ENCODE results near the gene SPTBN5. TPM values are rescaled to one million over a fixed set of nuclear protein-coding genes. Genes with fewer than 3 reads are reported as not detected.

SPTBN5 gene
- total RNA-seq, 1 experiment from 2014 or later = 2.5 TPM

- H3K36me3 Mint-ChIP-seq (ENCODE audit: insufficient read depth, unreplicated experiment) = peaks cover 6% of the 10 kb centered on the region
- Histone ChIP-seq H3K36me3 (ENCODE audit: control insufficient read depth, insufficient read depth, low read length) (no peaks in the 10 kb centered on the region; the same call in 1 of the 2 replicates), H3K4me3 (ENCODE audit: low read depth, low read length) (no peak overlapping the region), H3K9me3 (no peaks in the 10 kb centered on the region), H3K27me3 (replicated peaks; ENCODE audit: control insufficient read depth, insufficient read depth, low read length) (no peaks in the 10 kb centered on the region), H3K4me1 (no peaks in the 10 kb centered on the region)
- no peak for DNase-seq
- no peaks in the 10 kb centered on the region for H3K9me3 Mint-ChIP-seq (ENCODE audit: unreplicated experiment)
- intact Hi-C loops (cut with micrococcal nuclease; ENCODE audit: unreplicated experiment) = loop anchor here (2.0 kb wide), 1 partner anchor 57 kb away; no protein-coding TSS in a partner anchor
- H3K27me3 Mint-ChIP-seq (ENCODE audit: insufficient read depth, unreplicated experiment) = no peaks in the 10 kb centered on the region
- TF ChIP-seq CTCF (IDR thresholded peaks at IDR 0.05; ENCODE audit: insufficient read depth in 1 of 2, low read depth in 1 of 2, low read length in 1 of 2, severe bottlenecking in 1 of 2, unreplicated experiment in 1 of 2) = no peak
- ChIA-PET CTCF (interaction anchor here (5.9 kb wide), 1 partner anchor 32 kb away, joined by 42 read pairs; the partner anchor contains the start of gene MAPKBP1), POLR2A (no interaction called here)
- no peak overlapping the region for H3K4me3 Mint-ChIP-seq (ENCODE audit: unreplicated experiment)
- BruUV-seq (replicated peaks) = no TSS peak
- no peak overlapping the region for H3K27ac Mint-ChIP-seq (ENCODE audit: unreplicated experiment)
- H3K4me1 Mint-ChIP-seq (ENCODE audit: low read depth, unreplicated experiment) = no peaks in the 10 kb centered on the region
These were observed 88.1 kb downstream of the SPTBN5 start for GRCh38 chr15:41805711-41806110.

- Mint-ChIP-seq H3K4me1 (ENCODE audit: low read depth, unreplicated experiment) (no peaks in the 10 kb centered on the region), H3K27me3 (ENCODE audit: insufficient read depth, unreplicated experiment) (no peaks in the 10 kb centered on the region), H3K4me3 (ENCODE audit: unreplicated experiment) (no peak overlapping the region), H3K9me3 (ENCODE audit: unreplicated experiment) (no peaks in the 10 kb centered on the region), H3K36me3 (ENCODE audit: insufficient read depth, unreplicated experiment) (peaks cover 12% of the 10 kb centered on the region), H3K27ac (ENCODE audit: unreplicated experiment) (no peak overlapping the region)
- no TSS peak for BruUV-seq (replicated peaks)
- DNase-seq = no peak
- H3K36me3 ChIP-seq (ENCODE audit: control insufficient read depth, insufficient read depth, low read length) = no peaks in the 10 kb centered on the region; the same call in 1 of the 2 replicates
- no peaks in the 10 kb centered on the region for H3K4me1 ChIP-seq
- no peaks in the 10 kb centered on the region for H3K27me3 ChIP-seq (replicated peaks; ENCODE audit: control insufficient read depth, insufficient read depth, low read length)
- TF ChIP-seq CTCF (IDR thresholded peaks at IDR 0.05; ENCODE audit: insufficient read depth in 1 of 2, low read depth in 1 of 2, low read length in 1 of 2, severe bottlenecking in 1 of 2, unreplicated experiment in 1 of 2) = no peak
- POLR2A ChIA-PET = no interaction called here
- intact Hi-C loops (cut with micrococcal nuclease; ENCODE audit: unreplicated experiment) = no loop called here
- H3K4me3 ChIP-seq (ENCODE audit: low read depth, low read length) = no peak overlapping the region
- CTCF ChIA-PET = interaction anchor here (5.9 kb wide), 1 partner anchor 31 kb away, joined by 42 read pairs; the partner anchor contains the start of gene MAPKBP1
- H3K9me3 ChIP-seq = no peaks in the 10 kb centered on the region
These were observed 88.8 kb downstream of the SPTBN5 start for GRCh38 chr15:41804916-41805666.

GRCh38 chr15:41804361-41804760, 89.5 kb downstream of the SPTBN5 start:
- Histone ChIP-seq H3K9me3 (no peaks in the 10 kb centered on the region), H3K36me3 (ENCODE audit: control insufficient read depth, insufficient read depth, low read length) (no peaks in the 10 kb centered on the region; the same call in 1 of the 2 replicates), H3K4me1 (peaks cover 2% of the 10 kb centered on the region), H3K4me3 (ENCODE audit: low read depth, low read length) (no peak overlapping the region), H3K27me3 (replicated peaks; ENCODE audit: control insufficient read depth, insufficient read depth, low read length) (no peaks in the 10 kb centered on the region)
- H3K27ac Mint-ChIP-seq (ENCODE audit: unreplicated experiment) = no peak overlapping the region
- H3K9me3 Mint-ChIP-seq (ENCODE audit: unreplicated experiment) = no peaks in the 10 kb centered on the region
- CTCF ChIA-PET = interaction anchor here (5.9 kb wide), 1 partner anchor 31 kb away, joined by 42 read pairs; the partner anchor contains the start of gene MAPKBP1
- no peaks in the 10 kb centered on the region for H3K27me3 Mint-ChIP-seq (ENCODE audit: insufficient read depth, unreplicated experiment)
- H3K4me1 Mint-ChIP-seq (ENCODE audit: low read depth, unreplicated experiment) = no peaks in the 10 kb centered on the region
- POLR2A ChIA-PET = no interaction called here
- BruUV-seq (replicated peaks) = no TSS peak
- intact Hi-C loops (cut with micrococcal nuclease; ENCODE audit: unreplicated experiment) = no loop called here
- H3K36me3 Mint-ChIP-seq (ENCODE audit: insufficient read depth, unreplicated experiment) = peaks cover 12% of the 10 kb centered on the region
- DNase-seq = no peak
- TF ChIP-seq CTCF (IDR thresholded peaks at IDR 0.05; ENCODE audit: insufficient read depth in 1 of 2, low read depth in 1 of 2, low read length in 1 of 2, severe bottlenecking in 1 of 2, unreplicated experiment in 1 of 2) = no peak
- no peak overlapping the region for H3K4me3 Mint-ChIP-seq (ENCODE audit: unreplicated experiment)

All from Caco-2 (cell line).